K562 (cell line): ENCODE results near the gene RASD1.

ENCODE experiments used
- CTCF ChIP-seq, 3 experiments: IDR thresholded peaks in 2 of 3; conservative IDR thresholded peaks in 1 of 3; 2 replicates each; pipeline ENCODE4 v1.5.1; 2011 to 2012; ENCODE audit warnings: low read length in 3 of 3, mild to moderate bottlenecking in 3 of 3, control low read depth in 2 of 3, improper control_type of control experiment in 1 of 3, inconsistent platforms in 1 of 3, low read depth in 1 of 3, mixed read lengths in 1 of 3, moderate library complexity in 1 of 3; ENCODE audit not compliant: insufficient read depth in 2 of 3
- NCOA1 ChIP-seq: fragments of 450-650 bp; IDR thresholded peaks from 2 replicates; pipeline ENCODE4 v1.6.1; 2016; ENCODE audit warnings: low read depth
- RBM25 ChIP-seq: fragments of 200-400 bp; formaldehyde crosslinking; IDR thresholded peaks from 2 replicates; pipeline ENCODE4 v1.6.1; 2018; ENCODE audit warnings: low read length, low read depth, moderate library complexity; ENCODE audit not compliant: severe bottlenecking
- ZNF384 ChIP-seq: IDR thresholded peaks from 2 replicates; pipeline ENCODE4 v1.6.1; 2012; ENCODE audit warnings: low read depth, low read length, improper control_type of control experiment

GRCh38 chr17:17467720-17468119 lies 28.5 kb downstream of the RASD1 start:
- no peak for TF ChIP-seq ZNF384
- TF ChIP-seq CTCF (IDR thresholded peaks at IDR 0.05 in 2 of 3, conservative IDR thresholded peaks at IDR 0.05 in 1 of 3; ENCODE audit: insufficient read depth in 2 of 3, low read depth in 1 of 3, low read length in 3 of 3): no peak
- TF ChIP-seq RBM25: no peak
- no peak for TF ChIP-seq NCOA1
